Activated CD4-positive, alpha-beta T cell treated with anti-CD3 and anti-CD28 coated beads for 36 hours (primary cell): ENCODE results near the gene PHTF2. TPM values are rescaled to one million over a fixed set of nuclear protein-coding genes. Genes with fewer than 3 reads are reported as not detected.
"Not testable (repeated sequence)": the region's sequence is repeated elsewhere in the genome, so short reads cannot be mapped to it uniquely, and the experiment has no call there.

ENCODE experiments used
- ATAC-seq: fragments of 200-7000 bp; cut with Tn5 transposase; one replicate; pipeline ENCODE4 v1.10.0; 2021; ENCODE audit warnings: mild to moderate bottlenecking, moderate library complexity
- CTCF ChIA-PET: fragments of 350-600 bp; sonication (Branson Sonifier 250); formaldehyde crosslinking; loops from one replicate; lab custom pipeline; 2021; ENCODE audit warnings: antibody characterized with exemption; lab: Charles Lee
- POLR2A ChIA-PET: fragments of 350-600 bp; sonication (Branson Sonifier 250); formaldehyde crosslinking; loops from one replicate; lab custom pipeline; 2021; ENCODE audit warnings: antibody characterized with exemption, inconsistent platforms; lab: Charles Lee
- DNase-seq: peaks from one replicate; pipeline ENCODE4 v3.0.0-alpha.2; 2020
- H3K27ac Mint-ChIP-seq: one replicate; pipeline ENCODE4 v1.8.0; 2021; ENCODE audit warnings: mixed read lengths
- H3K27me3 Mint-ChIP-seq: one replicate; pipeline ENCODE4 v1.8.0; 2021; ENCODE audit warnings: mixed read lengths
- H3K36me3 Mint-ChIP-seq: one replicate; pipeline ENCODE4 v1.8.0; 2021; ENCODE audit warnings: low read depth, mixed read lengths
- H3K4me1 Mint-ChIP-seq: one replicate; pipeline ENCODE4 v1.8.0; 2021; ENCODE audit warnings: mixed read lengths
- H3K4me3 Mint-ChIP-seq: one replicate; pipeline ENCODE4 v1.8.0; 2021; ENCODE audit warnings: mild to moderate bottlenecking, moderate library complexity, mixed read lengths
- H3K9me3 Mint-ChIP-seq: one replicate; pipeline ENCODE4 v1.8.0; 2021; ENCODE audit warnings: low read depth, mixed read lengths
- intact Hi-C, 2 experiments: fragments of 100-400 bp; cut with DNase I in 1 of 2; cut with micrococcal nuclease in 1 of 2; formaldehyde crosslinking; loops; one replicate each; pipeline versions ENCODE4 v1.14.2 to v1.15.1; 2022 to 2024; cut with DNase I, micrococcal nuclease
- total RNA-seq, 2 experiments: library from RNA; stranded (reverse); gene quantifications; one replicate each; pipeline ENCODE4 v1.2.3, GENCODE V29; 2021

PHTF2 gene
- total RNA-seq, 2 experiments from 2014 or later, result 25.5 to 26.7 TPM

DNA sequence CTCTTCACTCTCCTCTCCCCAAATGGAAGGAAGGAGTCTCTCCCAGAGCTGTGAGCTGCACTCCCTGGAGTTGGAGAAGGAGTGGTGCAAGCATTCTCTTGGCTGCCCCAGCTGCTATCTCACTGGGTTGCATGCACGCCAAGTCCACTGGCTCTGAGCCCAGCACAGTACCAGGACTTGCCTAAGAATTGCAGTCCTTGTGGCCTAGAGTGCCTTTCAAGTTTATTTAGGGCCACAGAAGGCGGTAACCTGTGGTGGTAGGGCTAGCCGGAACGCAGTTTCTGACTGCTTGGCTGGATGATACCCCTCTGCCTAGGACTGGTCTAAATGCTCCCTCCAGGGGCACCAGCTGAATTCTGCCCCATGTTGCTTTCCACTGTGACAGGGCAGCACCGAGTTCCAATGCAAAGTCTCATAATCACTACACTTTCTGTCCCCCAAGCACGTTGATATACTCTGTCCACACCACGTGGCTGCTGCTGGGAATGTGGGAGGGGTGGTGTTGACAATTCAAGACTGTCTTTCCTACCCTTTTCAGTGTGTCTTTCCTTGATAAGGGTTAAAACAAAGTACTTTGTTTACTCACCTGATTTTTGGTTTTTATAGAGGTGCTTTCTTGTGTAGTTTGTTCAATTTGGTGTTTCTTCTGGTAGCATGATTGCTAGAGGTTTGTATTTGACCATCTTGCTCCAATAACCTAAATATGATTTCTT, 57.0 kb downstream of the PHTF2 start:
- no peak for DNase-seq
- H3K4me3 Mint-ChIP-seq, result no peak overlapping the region
- peaks cover 34% of the 10 kb centered on the region for H3K4me1 Mint-ChIP-seq
- ChIA-PET POLR2A (no interaction called here), CTCF (no interaction called here)
- H3K27me3 Mint-ChIP-seq, result no peaks in the 10 kb centered on the region
- no peaks in the 10 kb centered on the region for H3K9me3 Mint-ChIP-seq
- no peak overlapping the region for H3K27ac Mint-ChIP-seq
- intact Hi-C loops, result no loop called here
- H3K36me3 Mint-ChIP-seq, result peaks cover 10% of the 10 kb centered on the region
- ATAC-seq, result no peak

DNA sequence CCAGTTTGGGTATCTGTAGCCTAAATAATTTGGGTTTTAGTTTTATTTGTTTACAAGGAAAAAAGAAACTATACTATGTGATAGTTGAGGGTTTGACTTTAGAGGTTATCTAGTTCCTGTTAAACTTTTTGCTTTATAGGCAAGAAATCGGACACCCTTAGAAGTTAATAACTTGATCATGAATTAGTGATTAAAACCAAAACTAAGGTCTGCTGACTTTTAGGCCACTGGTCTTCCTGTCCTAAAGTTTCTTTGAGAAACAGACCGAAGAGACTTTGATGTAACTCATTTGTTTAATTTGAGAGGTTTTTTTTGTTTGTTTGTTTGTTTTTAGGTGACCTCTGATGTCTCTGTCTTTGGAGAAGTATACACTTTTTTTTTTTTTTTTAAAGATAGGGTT, 59.7 kb downstream of the PHTF2 start:
- H3K4me1 Mint-ChIP-seq, result peaks cover 28% of the 10 kb centered on the region
- H3K27ac Mint-ChIP-seq, result no peak overlapping the region
- no peak overlapping the region for H3K4me3 Mint-ChIP-seq
- no peaks in the 10 kb centered on the region for H3K27me3 Mint-ChIP-seq
- ChIA-PET POLR2A (no interaction called here), CTCF (no interaction called here)
- DNase-seq (no peak), ATAC-seq (no peak)
- H3K36me3 Mint-ChIP-seq, result peaks cover 10% of the 10 kb centered on the region
- intact Hi-C loops, result no loop called here
- H3K9me3 Mint-ChIP-seq, result no peaks in the 10 kb centered on the region

DNA sequence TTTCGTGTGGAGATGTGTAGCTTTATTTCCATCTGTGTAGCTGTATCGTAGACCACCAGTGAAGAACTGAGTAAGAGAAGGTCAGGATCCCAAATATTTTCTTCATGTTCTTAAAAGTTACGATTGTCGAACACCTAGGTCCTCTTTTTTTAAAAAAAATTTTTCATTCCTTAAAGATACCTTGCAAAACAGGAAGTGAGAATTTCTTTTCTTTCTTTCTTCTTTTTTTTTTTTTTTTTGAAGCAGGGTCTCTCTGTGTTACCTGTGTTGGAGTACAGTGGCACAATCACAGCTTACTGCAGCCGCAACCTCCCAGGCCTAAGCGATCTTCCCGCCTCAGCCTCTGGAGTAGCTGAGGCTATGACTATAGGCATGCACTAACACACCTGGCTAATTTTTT, 60.8 kb downstream of the PHTF2 start:
- DNase-seq (no peak), ATAC-seq (no peak)
- POLR2A ChIA-PET, result no interaction called here
- Mint-ChIP-seq H3K9me3 (no peaks in the 10 kb centered on the region), H3K4me1 (peaks cover 28% of the 10 kb centered on the region), H3K27ac (no peak overlapping the region), H3K27me3 (no peaks in the 10 kb centered on the region), H3K36me3 (peaks cover 6% of the 10 kb centered on the region), H3K4me3 (no peak overlapping the region)
- CTCF ChIA-PET, result no interaction called here
- intact Hi-C loops, result no loop called here

DNA sequence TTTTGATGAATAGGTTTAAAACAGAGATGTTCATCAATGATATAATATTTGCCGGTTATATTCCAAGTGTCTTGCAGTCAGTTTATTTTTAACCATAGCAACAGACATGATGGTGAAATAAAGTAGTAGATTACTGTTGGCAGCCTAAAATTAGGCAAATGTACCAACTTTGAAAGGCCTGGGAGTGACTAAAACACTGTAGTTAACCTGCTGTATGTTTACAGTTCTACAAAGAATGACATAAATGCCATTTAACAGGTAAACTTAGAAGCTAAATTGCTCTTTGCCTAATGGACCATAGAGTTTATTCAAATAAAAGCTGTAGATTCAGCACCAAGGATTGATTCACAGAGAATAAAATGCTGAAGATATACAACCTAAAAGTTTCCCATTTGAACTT, 64.1 kb downstream of the PHTF2 start:
- intact Hi-C loops, result no loop called here
- H3K4me3 Mint-ChIP-seq, result no peak overlapping the region
- CTCF ChIA-PET, result interaction anchor here (0.9 kb wide), 1 partner anchor 211 kb away, joined by 3 read pairs; no protein-coding TSS in a partner anchor

DNA sequence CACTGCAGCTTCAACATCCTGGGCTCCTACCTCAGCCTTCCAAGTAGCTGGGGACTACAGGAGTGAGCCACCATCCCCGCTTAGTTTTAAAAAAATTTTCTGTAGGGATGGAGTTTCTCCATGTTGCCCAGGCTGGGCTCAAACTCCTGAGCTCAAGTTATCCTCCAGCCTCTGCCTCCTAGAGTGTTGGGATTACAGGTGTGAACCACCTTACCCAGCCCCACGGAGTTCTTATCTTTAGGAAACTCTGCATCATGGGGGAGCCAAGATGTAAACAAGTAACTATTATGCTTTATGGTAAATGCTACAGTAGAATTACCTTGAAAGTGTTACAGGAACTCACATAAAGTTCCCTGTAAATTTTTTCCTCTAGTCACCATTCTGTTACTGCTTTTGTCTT, 65.3 kb downstream of the PHTF2 start:
- POLR2A ChIA-PET, result no interaction called here
- Mint-ChIP-seq H3K27ac (no peak overlapping the region), H3K4me1 (peaks cover 21% of the 10 kb centered on the region), H3K36me3 (no peaks in the 10 kb centered on the region), H3K9me3 (no peaks in the 10 kb centered on the region), H3K27me3 (no peaks in the 10 kb centered on the region), H3K4me3 (no peak overlapping the region)
- CTCF ChIA-PET, result no interaction called here
- DNase-seq, result no peak
- intact Hi-C loops, result no loop called here
- ATAC-seq, result no peak

More for the DNA sequence above, 64.1 kb downstream of the PHTF2 start:
- POLR2A ChIA-PET, result no interaction called here
- Mint-ChIP-seq H3K9me3 (no peaks in the 10 kb centered on the region), H3K36me3 (no peaks in the 10 kb centered on the region), H3K27ac (no peak overlapping the region), H3K4me1 (peaks cover 30% of the 10 kb centered on the region), H3K27me3 (no peaks in the 10 kb centered on the region)
- DNase-seq, result no peak
- ATAC-seq, result no peak

DNA sequence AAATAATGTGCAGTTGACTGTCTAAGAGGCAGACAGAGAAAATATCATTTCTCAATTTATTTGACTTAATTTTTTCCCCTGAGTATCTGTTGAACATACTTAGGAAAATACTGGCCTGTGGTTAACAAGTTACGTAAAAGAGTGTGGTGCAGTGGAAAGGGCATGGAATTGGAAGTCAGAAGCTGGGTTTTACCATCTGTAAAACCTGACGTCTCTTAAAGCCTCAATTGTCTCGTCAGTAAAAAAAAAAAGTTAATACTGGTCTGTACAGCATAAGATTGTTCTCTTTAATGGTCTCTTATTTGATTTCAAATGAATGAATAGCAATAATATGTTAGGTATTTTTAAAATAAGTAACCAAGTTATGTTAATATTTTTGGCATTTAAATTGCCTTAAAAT, 67.8 kb downstream of the PHTF2 start:
- CTCF ChIA-PET, result interaction anchor here (0.9 kb wide), 1 partner anchor 64 kb away, joined by 5 read pairs; no protein-coding TSS in a partner anchor
- no peak overlapping the region for H3K4me3 Mint-ChIP-seq
- no peak for ATAC-seq

DNA sequence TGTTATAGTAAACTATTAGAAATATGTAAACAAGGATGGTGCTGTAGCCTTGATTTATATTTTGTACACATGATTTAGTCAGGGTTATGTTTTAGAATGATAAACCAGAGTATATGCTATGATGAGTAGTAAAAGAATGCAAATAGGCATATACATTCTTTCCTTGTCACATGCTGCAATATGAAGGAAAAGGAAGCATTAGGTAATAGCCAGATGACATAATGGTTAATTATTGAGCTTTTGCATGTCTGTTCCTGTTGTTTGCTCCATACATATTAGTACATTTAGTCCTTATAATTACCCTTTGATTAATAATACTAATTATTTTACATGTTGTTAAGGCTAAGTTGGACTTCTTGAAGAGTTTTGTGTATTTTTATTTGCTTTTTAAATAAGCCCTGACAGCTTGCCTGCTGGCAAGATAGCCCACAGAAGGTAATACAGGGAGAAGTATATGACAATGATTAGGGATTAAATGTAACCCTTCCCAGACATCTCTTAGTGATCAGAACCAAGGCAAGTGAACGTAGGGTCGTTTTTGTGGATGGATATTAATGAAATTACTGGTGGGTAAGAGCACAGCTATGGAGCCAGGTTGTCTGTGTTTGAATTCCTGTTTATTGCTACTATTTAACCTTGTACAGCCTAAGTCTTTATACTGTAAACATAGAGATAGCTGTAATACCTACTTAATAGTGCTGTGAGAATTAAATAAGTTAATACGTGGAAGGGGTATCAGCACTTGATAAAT, 68.4 kb downstream of the PHTF2 start:
- Mint-ChIP-seq H3K4me3 (no peak overlapping the region), H3K27ac (no peak overlapping the region), H3K27me3 (no peaks in the 10 kb centered on the region), H3K4me1 (peaks cover 24% of the 10 kb centered on the region), H3K36me3 (peaks cover 12% of the 10 kb centered on the region), H3K9me3 (peaks cover 11% of the 10 kb centered on the region)
- ChIA-PET POLR2A (no interaction called here), CTCF (interaction anchor here (0.9 kb wide), 1 partner anchor 65 kb away, joined by 5 read pairs; no protein-coding TSS in a partner anchor)
- intact Hi-C loops, result no loop called here
- DNase-seq (no peak), ATAC-seq (no peak)

More for the DNA sequence above, 67.8 kb downstream of the PHTF2 start:
- H3K36me3 Mint-ChIP-seq, result peaks cover 12% of the 10 kb centered on the region
- POLR2A ChIA-PET, result no interaction called here
- no peak for DNase-seq
- intact Hi-C loops, result no loop called here
- H3K27ac Mint-ChIP-seq, result no peak overlapping the region
- H3K27me3 Mint-ChIP-seq, result no peaks in the 10 kb centered on the region
- H3K4me1 Mint-ChIP-seq, result peaks cover 24% of the 10 kb centered on the region
- peaks cover 11% of the 10 kb centered on the region for H3K9me3 Mint-ChIP-seq

DNA sequence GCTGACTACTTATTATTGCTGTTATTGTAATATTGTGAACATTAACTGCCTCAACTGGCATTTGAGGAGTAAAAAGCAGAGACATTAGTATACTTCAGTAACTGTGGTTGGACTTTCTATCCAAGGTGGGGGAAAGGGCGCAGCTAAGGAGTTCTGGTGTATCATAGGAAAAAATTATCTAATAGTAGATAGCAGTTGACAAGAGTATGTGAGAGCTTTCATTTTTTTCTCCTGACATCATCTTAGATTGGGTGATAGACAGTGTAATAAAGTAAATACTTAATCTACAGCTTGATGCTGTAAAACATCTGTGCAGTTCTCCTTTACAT, 68.9 kb downstream of the PHTF2 start:
- Mint-ChIP-seq H3K4me1 (peaks cover 23% of the 10 kb centered on the region), H3K27ac (no peak overlapping the region), H3K4me3 (no peak overlapping the region), H3K9me3 (peaks cover 11% of the 10 kb centered on the region), H3K27me3 (no peaks in the 10 kb centered on the region), H3K36me3 (peaks cover 14% of the 10 kb centered on the region)
- ChIA-PET POLR2A (no interaction called here), CTCF (no interaction called here)
- ATAC-seq (no peak), DNase-seq (no peak)
- intact Hi-C loops, result no loop called here

DNA sequence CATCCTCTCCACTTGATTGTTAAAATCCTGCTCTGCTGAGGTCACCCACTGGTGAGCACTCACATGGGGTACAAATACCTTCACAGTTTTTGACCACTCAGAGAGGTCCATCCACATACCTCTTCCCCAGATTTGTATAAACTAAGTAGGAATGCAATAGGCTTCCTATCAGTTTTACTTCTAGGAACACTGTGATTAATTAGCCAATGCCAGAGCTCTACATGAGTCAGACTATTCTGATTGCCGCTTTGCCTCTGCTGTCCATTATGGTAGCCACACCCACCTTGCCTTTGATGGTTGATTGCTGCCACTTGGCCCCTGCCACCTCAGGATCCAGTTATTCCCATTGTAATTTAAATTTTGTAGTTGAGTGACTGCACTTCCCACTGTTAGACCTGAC, 73.7 kb downstream of the PHTF2 start:
- peaks cover 11% of the 10 kb centered on the region for H3K9me3 Mint-ChIP-seq
- ATAC-seq, POLR2A ChIA-PET, DNase-seq, H3K4me3 Mint-ChIP-seq, intact Hi-C loops, H3K27me3 Mint-ChIP-seq, H3K27ac Mint-ChIP-seq: not testable (repeated sequence)
- peaks cover 19% of the 10 kb centered on the region for H3K4me1 Mint-ChIP-seq
- peaks cover 16% of the 10 kb centered on the region for H3K36me3 Mint-ChIP-seq
- CTCF ChIA-PET, result interaction anchor here (0.6 to 1.2 kb wide), 2 partner anchors 51 to 518 kb away, joined by 3 to 4 read pairs; no protein-coding TSS in a partner anchor

DNA sequence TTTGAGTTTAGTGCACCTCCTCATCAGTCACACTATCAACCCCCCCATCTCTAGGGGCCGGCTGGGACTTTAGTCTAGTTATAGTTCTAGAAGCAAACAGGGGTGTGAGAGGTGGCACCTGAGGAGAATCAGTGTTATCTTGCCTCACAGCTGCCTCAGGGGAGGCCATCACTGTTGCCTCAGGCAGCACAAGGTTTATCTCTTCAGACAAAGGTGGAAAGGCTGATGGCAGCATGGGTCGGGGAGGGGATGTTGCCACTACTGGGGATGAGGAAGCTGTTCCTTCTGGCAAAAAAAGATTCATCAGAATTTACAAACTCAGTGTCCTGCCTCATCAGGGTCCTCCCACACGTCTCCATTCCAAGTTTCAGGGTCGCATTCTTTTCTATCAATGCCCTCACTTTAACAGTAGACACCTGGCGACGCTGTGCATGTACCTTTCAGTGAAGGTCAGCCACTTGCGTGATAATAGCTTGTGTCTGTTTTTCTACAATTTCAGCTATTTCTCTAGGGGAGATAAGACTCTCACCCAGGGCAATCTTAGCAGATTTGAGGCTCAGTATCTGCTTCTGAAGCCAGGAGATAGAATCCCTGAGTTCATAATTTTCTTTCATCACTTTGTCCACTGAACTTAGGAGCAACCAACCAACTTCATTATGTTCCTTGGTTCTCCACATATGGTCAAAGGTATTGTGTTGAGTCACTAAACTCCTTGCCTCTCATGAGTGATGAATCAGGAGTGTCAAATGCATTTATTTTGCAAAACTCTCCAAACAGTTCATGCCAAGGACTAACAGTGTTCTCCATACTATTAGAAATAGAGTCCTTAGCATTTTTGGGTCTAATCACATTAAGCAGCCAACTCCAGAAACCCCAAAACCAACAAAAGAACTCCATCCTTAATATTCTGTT, 75.1 kb downstream of the PHTF2 start:
- POLR2A ChIA-PET, H3K27me3 Mint-ChIP-seq, H3K27ac Mint-ChIP-seq, ATAC-seq, H3K4me3 Mint-ChIP-seq, DNase-seq, intact Hi-C loops, CTCF ChIA-PET: not testable (repeated sequence)
- peaks cover 11% of the 10 kb centered on the region for H3K9me3 Mint-ChIP-seq
- H3K36me3 Mint-ChIP-seq, result peaks cover 18% of the 10 kb centered on the region
- peaks cover 22% of the 10 kb centered on the region for H3K4me1 Mint-ChIP-seq

DNA sequence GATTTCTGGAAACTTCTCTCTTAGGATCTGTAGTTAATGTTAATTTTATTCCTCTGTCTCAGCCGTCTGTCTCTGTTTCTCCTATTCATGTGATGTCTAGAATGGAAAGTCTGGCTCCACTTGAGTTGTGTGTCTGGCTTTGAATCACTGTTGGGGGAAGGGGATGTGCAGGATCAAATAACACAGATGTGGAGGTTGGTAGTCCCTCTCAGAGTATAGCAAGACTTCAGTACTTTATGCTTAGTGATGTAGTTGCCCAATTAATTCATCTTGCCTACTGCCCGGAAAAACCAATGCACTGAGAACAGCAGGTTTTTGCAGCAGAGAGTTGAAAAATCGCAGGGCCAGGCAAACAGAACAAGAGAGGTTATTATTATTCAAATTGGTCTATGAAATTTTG, 79.2 kb downstream of the PHTF2 start:
- H3K27me3 Mint-ChIP-seq, result no peaks in the 10 kb centered on the region
- H3K4me3 Mint-ChIP-seq, result no peak overlapping the region
- ATAC-seq (no peak), DNase-seq (no peak)
- H3K9me3 Mint-ChIP-seq, result no peaks in the 10 kb centered on the region
- ChIA-PET POLR2A (no interaction called here), CTCF (no interaction called here)
- H3K27ac Mint-ChIP-seq, result no peak overlapping the region
- H3K36me3 Mint-ChIP-seq, result peaks cover 6% of the 10 kb centered on the region
- intact Hi-C loops, result no loop called here
- H3K4me1 Mint-ChIP-seq, result peaks cover 20% of the 10 kb centered on the region
